ENCODE measurements around the gene CNTNAP2.
"Not testable (repeated sequence)": the region's sequence is repeated elsewhere in the genome, so short reads cannot be mapped to it uniquely, and the experiment has no call there.

The CNTNAP2 gene

GRCh38 chr7:146176860-146177259 is 60.3 kb downstream of the CNTNAP2 start:
- no peak overlapping the region for H3K4me3 ChIP-seq (ENCODE audit: control insufficient read depth, low read depth, low read length)
- no peak for DNase-seq (ENCODE audit: low read depth)
- TF ChIP-seq CTCF (conservative IDR thresholded peaks at IDR 0.05; ENCODE audit: control insufficient read depth, insufficient read depth, low read depth, low read length) = no peak

- TF ChIP-seq CTCF (conservative IDR thresholded peaks at IDR 0.05; ENCODE audit: control insufficient read depth, insufficient read depth, low read depth, low read length) = no peak
- no peak overlapping the region for H3K4me3 ChIP-seq (ENCODE audit: control insufficient read depth, low read depth, low read length)
- no peak for DNase-seq (ENCODE audit: low read depth)
These were observed 60.7 kb downstream of the CNTNAP2 start for GRCh38 chr7:146177301-146177700.

- no peak overlapping the region for H3K4me3 ChIP-seq (ENCODE audit: control insufficient read depth, low read depth, low read length)
- TF ChIP-seq CTCF (conservative IDR thresholded peaks at IDR 0.05; ENCODE audit: control insufficient read depth, insufficient read depth, low read depth, low read length) = no peak
- peak; percentile 3 for DNase-seq (ENCODE audit: low read depth)
These were observed 69.2 kb downstream of the CNTNAP2 start for GRCh38 chr7:146185844-146186243.

- DNase-seq (ENCODE audit: low read depth); H3K4me3 ChIP-seq (ENCODE audit: control insufficient read depth, low read depth, low read length): not testable (repeated sequence)
These were observed 74.8 kb downstream of the CNTNAP2 start for GRCh38 chr7:146191428-146191827.

GRCh38 chr7:146201945-146202344 is 85.3 kb downstream of the CNTNAP2 start:
- DNase-seq (ENCODE audit: low read depth) = no peak
- no peak for TF ChIP-seq CTCF (conservative IDR thresholded peaks at IDR 0.05; ENCODE audit: control insufficient read depth, insufficient read depth, low read depth, low read length)
- H3K4me3 ChIP-seq (ENCODE audit: control insufficient read depth, low read depth, low read length) = no peak overlapping the region

- DNase-seq (ENCODE audit: low read depth) = no peak
- no peak overlapping the region for H3K4me3 ChIP-seq (ENCODE audit: control insufficient read depth, low read depth, low read length)
- no peak for TF ChIP-seq CTCF (conservative IDR thresholded peaks at IDR 0.05; ENCODE audit: control insufficient read depth, insufficient read depth, low read depth, low read length)
These were observed 89.7 kb downstream of the CNTNAP2 start for GRCh38 chr7:146206270-146206669.

- no peak for DNase-seq (ENCODE audit: low read depth)
- H3K4me3 ChIP-seq (ENCODE audit: control insufficient read depth, low read depth, low read length) = no peak overlapping the region
- TF ChIP-seq CTCF (conservative IDR thresholded peaks at IDR 0.05; ENCODE audit: control insufficient read depth, insufficient read depth, low read depth, low read length) = no peak
These were observed 91.9 kb downstream of the CNTNAP2 start for GRCh38 chr7:146208492-146208891.

Measured in fibroblast of mammary gland (primary cell).